SU-DHL-6 (cell line): ENCODE measurements around the gene CYTH4.

Experiments
- H2AFZ ChIP-seq: fragments of 200-600 bp; sonication (generic); 2 replicates; pipeline ENCODE4 v1.6.1; 2014; ENCODE audit warnings: low read depth, mild to moderate bottlenecking, moderate library complexity, mixed read lengths, antibody characterized with exemption, low read length; ENCODE audit not compliant: severe bottlenecking
- H3F3A ChIP-seq: fragments of 200-600 bp; shearing (Covaris generic); 2 replicates; pipeline ENCODE4 v1.6.0; 2016; ENCODE audit warnings: antibody characterized with exemption, mild to moderate bottlenecking; ENCODE audit not compliant: insufficient read depth
- H3K27ac ChIP-seq: fragments of 200-600 bp; sonication (generic); 2 replicates; pipeline ENCODE4 v1.5.1; 2016; ENCODE audit warnings: low read depth, mild to moderate bottlenecking, low read length, moderate library complexity, mixed read lengths
- H3K27me3 ChIP-seq: fragments of 200-600 bp; sonication (generic), shearing (Covaris generic); 2 replicates; pipeline ENCODE4 v1.6.0; 2014; ENCODE audit warnings: mild to moderate bottlenecking, low read length
- H3K36me3 ChIP-seq: fragments of 200-600 bp; sonication (generic); 2 replicates; pipeline ENCODE4 v1.6.1; 2014; ENCODE audit warnings: mild to moderate bottlenecking, low read length, mixed read lengths
- H3K4me2 ChIP-seq: fragments of 300-600, 200-600 bp; shearing (Covaris generic), sonication (generic); 2 replicates; pipeline ENCODE4 v1.6.0; 2014; ENCODE audit warnings: low read length, low read depth, mild to moderate bottlenecking; ENCODE audit not compliant: poor library complexity, severe bottlenecking
- H3K4me3 ChIP-seq: fragments of 200-600 bp; sonication (generic); 2 replicates; pipeline ENCODE4 v1.5.1; 2014; ENCODE audit warnings: antibody characterized with exemption, low read length, mild to moderate bottlenecking, mixed read lengths; ENCODE audit not compliant: insufficient read depth, poor library complexity, severe bottlenecking
- H3K79me2 ChIP-seq: fragments of 200-600 bp; sonication (generic); 2 replicates; pipeline ENCODE4 v1.6.1; 2014; ENCODE audit warnings: mild to moderate bottlenecking, low read length, moderate library complexity; ENCODE audit not compliant: insufficient read depth
- H3K9ac ChIP-seq: fragments of 200-600 bp; sonication (generic); 2 replicates; pipeline ENCODE4 v1.7.0; 2014; ENCODE audit warnings: mild to moderate bottlenecking, low read length
- H3K9me2 ChIP-seq: fragments of 200-600 bp; sonication (generic); replicated peaks from 2 replicates; pipeline ENCODE4 v1.6.1; 2014; ENCODE audit warnings: low read length; ENCODE audit not compliant: insufficient read depth
- H3K9me3 ChIP-seq: fragments of 200-600 bp; sonication (generic); 2 replicates; pipeline ENCODE4 v1.6.1; 2014; ENCODE audit warnings: low read length, mixed read lengths; ENCODE audit not compliant: insufficient read depth
- H4K20me1 ChIP-seq: fragments of 200-600 bp; sonication (generic); 2 replicates; pipeline ENCODE4 v1.6.1; 2014; ENCODE audit warnings: low read depth, mild to moderate bottlenecking, antibody characterized with exemption, low read length, moderate library complexity, mixed read lengths
- EZH2phosphoT487 ChIP-seq: fragments of 200-600 bp; sonication (generic), shearing (Covaris generic); conservative IDR thresholded peaks from 2 replicates; pipeline ENCODE4 v1.6.1; 2018; ENCODE audit warnings: mild to moderate bottlenecking, antibody characterized with exemption, low read length, moderate library complexity, mixed read lengths
- TF ChIP-seq, protein P1 (sequence below): fragments of 200-600 bp; sonication (generic); IDR thresholded peaks from one replicate; pipeline ENCODE4 v1.5.1; 2017; ENCODE audit warnings: antibody characterized with exemption, mild to moderate bottlenecking, low read length, moderate library complexity; ENCODE audit not compliant: insufficient read depth, poor library complexity, severe bottlenecking

CYTH4 gene

DNA sequence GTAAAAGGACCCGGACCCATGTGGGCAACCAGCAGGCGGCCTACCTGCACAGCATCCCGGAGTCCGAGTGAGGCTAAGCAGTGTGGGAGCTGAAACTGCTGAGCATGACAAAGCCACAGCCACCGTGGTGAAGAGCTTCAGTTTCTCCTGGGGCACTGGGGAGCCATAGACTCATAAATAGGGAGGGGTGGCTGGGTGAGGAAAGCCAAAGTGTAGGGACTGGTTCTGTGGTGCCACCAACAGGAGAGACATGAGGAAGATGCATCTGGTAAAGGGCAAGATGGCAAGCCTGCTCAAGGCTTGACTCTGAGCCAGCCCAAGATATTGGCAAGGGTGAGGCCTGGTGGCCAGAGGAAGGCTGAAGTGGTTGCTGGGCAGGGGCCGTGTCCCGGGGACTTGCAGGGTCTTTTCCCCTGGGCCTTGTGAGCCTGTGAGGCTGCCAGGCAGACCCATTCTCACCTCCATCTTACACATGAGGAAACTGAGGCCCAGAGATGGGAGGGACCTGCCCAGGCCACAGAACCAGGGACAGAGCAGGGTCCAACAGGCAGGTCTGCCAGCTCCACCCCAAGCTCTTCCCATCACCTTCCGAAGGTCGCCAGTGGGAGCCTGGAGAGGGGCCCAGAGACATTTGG, 30.4 kb downstream of the CYTH4 start:
- Histone ChIP-seq H3K27ac (no peak overlapping the region), H4K20me1 (no peaks in the 10 kb centered on the region), H2AFZ (no peak overlapping the region), H3K9me2 (no peaks in the 10 kb centered on the region), H3K79me2 (no peaks in the 10 kb centered on the region), H3K9me3 (no peaks in the 10 kb centered on the region), H3K4me3 (no peak overlapping the region), H3K27me3 (no peaks in the 10 kb centered on the region), H3K9ac (no peak overlapping the region), H3K36me3 (no peaks in the 10 kb centered on the region), H3F3A (peaks cover 2% of the 10 kb centered on the region), H3K4me2 (no peak overlapping the region)
- TF ChIP-seq EZH2phosphoT487: no peak
- TF ChIP-seq, protein P1, sequence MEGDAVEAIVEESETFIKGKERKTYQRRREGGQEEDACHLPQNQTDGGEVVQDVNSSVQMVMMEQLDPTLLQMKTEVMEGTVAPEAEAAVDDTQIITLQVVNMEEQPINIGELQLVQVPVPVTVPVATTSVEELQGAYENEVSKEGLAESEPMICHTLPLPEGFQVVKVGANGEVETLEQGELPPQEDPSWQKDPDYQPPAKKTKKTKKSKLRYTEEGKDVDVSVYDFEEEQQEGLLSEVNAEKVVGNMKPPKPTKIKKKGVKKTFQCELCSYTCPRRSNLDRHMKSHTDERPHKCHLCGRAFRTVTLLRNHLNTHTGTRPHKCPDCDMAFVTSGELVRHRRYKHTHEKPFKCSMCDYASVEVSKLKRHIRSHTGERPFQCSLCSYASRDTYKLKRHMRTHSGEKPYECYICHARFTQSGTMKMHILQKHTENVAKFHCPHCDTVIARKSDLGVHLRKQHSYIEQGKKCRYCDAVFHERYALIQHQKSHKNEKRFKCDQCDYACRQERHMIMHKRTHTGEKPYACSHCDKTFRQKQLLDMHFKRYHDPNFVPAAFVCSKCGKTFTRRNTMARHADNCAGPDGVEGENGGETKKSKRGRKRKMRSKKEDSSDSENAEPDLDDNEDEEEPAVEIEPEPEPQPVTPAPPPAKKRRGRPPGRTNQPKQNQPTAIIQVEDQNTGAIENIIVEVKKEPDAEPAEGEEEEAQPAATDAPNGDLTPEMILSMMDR: no peak

DNA sequence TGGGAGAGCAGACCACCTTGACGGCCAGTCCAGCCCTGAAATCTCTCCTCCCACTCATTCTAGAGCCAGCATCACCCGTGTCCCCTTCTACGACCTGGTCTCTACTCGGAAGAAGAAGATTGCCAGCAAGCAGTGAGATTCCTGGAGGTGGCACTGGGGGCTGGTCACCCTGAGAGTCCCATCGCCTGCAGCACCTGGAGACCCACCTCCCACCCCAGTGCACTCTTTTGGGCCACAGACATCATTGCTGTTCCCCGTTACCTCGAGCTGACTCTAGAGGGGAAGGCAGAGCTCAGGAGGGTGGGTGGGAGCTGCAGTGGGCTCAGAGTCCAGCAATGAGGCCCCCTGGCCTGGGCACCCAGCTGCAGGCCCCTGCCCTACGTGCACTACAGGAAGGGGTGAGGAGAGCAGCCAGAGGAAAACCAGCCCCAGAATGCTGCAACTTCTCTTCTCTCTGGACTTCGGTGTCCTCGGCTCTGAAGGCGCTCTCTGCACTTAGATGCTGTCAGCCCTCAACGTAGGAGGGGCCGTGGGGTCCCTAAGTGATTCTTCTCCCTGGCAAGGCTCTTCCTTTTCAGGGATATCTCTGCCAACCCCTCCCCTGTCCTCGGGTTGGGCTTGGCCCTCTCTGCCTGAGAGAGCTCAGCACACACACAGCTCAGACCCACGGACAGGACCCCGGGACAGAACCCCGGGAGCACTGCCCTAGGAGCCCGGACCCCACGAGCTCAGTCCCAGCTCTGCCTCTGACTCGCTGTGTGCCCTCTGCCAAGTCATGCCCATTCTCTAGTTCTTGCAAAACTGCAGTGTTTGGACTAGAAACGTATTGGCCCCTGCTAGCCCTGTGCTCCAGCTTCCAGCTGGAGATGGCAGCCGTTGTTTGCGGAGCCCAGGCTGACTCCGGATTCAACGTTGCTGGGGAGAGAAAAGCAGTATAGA, 31.3 kb downstream of the CYTH4 start:
- no peaks in the 10 kb centered on the region for H3K9me3 ChIP-seq
- TF ChIP-seq, protein P1: no peak
- TF ChIP-seq EZH2phosphoT487: no peak
- H3K4me2 ChIP-seq: no peak overlapping the region
- no peaks in the 10 kb centered on the region for H4K20me1 ChIP-seq
- no peak overlapping the region for H2AFZ ChIP-seq
- H3K4me3 ChIP-seq: no peak overlapping the region
- H3K27me3 ChIP-seq: no peaks in the 10 kb centered on the region
- no peaks in the 10 kb centered on the region for H3K79me2 ChIP-seq
- H3F3A ChIP-seq: no peaks in the 10 kb centered on the region
- no peak overlapping the region for H3K27ac ChIP-seq
- H3K9me2 ChIP-seq: no peaks in the 10 kb centered on the region
- no peak overlapping the region for H3K9ac ChIP-seq
- no peaks in the 10 kb centered on the region for H3K36me3 ChIP-seq

DNA sequence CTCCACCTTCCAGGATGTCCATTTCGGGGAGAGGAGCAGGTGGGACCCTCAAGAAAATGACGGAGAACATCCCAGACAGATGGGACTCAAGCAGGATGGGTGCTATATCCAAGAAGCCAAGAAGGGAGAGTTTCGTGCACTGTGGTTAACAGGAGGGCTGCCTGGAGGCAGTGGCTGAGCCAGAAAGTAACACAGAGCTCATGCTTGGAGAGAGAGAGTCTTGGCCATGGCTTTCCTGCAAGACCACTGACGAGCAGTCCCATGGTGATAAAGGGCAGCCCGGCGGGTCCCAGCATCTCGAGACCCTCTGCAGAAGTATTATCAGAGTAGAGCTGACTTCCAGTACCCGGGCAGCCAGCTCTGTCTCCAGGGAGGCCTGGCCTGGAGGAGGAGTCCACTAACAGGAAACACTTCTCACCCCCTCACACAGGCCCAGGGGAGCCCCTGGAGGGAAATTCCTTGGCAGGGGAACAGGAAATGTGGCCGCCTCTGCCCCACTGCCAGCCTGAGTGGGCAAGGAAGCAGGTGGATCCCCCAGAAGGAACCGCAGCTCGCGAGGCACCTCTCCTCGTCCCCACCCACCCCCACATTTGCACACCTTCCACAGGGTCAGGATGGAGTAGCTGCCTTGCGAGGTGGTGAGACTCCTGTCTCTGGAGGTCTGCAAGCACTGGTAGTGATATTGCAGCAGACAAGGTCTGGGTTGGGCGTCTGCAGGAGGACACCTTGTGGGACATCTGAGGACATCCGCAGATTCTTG, 32.2 kb downstream of the CYTH4 start:
- TF ChIP-seq EZH2phosphoT487: no peak
- TF ChIP-seq, protein P1: no peak
- Histone ChIP-seq H3K4me3 (no peak overlapping the region), H3K27ac (no peak overlapping the region), H4K20me1 (no peaks in the 10 kb centered on the region), H3K36me3 (no peaks in the 10 kb centered on the region), H3K4me2 (no peak overlapping the region), H3K79me2 (no peaks in the 10 kb centered on the region), H3F3A (no peaks in the 10 kb centered on the region), H3K9me2 (no peaks in the 10 kb centered on the region), H3K27me3 (no peaks in the 10 kb centered on the region), H3K9ac (no peak overlapping the region), H3K9me3 (no peaks in the 10 kb centered on the region), H2AFZ (no peak overlapping the region)
